Measurements from ENCODE around the gene LOXL1. TPM values are rescaled to one million over a fixed set of nuclear protein-coding genes. Genes with fewer than 3 reads are reported as not detected.

LOXL1 gene
- total and polyA plus RNA-seq, 2 of the 4 experiments (the other 2 are of a cell fraction) = 148 to 332 TPM

DNA sequence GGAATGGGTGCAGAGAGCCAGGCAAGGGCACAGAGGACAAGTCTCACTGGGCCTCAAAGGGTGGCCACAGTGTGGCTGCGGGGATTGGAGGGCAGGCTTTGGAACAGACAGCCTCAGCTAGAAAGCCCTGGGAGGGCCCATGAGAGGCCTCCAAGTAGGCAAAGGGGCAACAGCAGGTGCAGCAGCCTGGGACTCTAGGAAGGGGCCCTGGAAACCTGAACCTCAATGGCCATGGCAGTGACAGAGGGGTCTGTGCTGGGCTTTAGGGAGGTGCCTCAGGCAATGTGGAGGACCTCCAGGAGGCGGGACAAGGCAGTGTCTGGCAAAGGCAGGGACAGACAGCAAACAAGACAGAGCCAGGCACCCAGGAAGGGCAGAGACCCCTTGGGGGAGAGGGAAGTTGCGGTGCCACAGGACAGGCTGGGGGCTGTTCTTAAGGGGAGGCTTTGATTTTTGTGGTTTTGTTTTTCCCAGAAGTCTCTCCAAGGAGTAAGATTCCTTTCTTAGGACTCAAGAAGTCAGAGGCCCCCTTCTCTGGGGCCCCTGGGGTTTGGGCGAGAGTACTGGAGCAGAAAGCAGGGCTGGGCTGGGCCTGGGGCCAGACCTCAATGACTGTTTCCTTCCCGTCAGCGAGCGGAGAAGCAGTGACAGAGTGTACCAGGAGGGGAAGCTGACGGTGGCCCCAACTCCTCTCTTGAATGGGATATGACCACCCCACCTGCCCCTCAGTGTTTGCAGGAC is 56.1 kb downstream of the LOXL1 start:
- Histone ChIP-seq H3K14ac (replicated peaks; ENCODE audit: low read depth, low read length) (peak overlapping the region; percentile 96), H3K23ac (ENCODE audit: low read depth, low read length) (peak overlapping the region; percentile 96), H4K91ac (ENCODE audit: insufficient read depth, low read depth, low read length) (peak overlapping the region; percentile 96), H3K4ac (ENCODE audit: low read depth, low read length) (peak overlapping the region; percentile 99), H2AK5ac (ENCODE audit: low read depth, low read length) (peak overlapping the region; percentile 99), H3K27me3 (ENCODE audit: control insufficient read depth, insufficient read depth, low read length) (no peaks in the 10 kb centered on the region), H2BK20ac (ENCODE audit: low read depth, low read length) (peak overlapping the region; percentile 98), H3K4me1 (ENCODE audit: control insufficient read depth, insufficient read depth, low read length) (peaks cover 38% of the 10 kb centered on the region), H3K56ac (ENCODE audit: extremely low read depth, insufficient read depth, low read length) (peak overlapping the region; percentile 68), H4K8ac (ENCODE audit: low read depth in 2 of 2, low read length in 2 of 2) (peak overlapping the region; percentile 63 to 97), H2BK15ac (ENCODE audit: low read depth, low read length) (peak overlapping the region; percentile 83; the same call in 2 of the 3 replicates), H3K4me3 (ENCODE audit: insufficient read depth, low read depth, low read length) (no peak overlapping the region), H3K4me2 (ENCODE audit: low read depth, low read length) (peak overlapping the region; percentile 66), H4K20me1 (ENCODE audit: insufficient read depth, low read length) (no peaks in the 10 kb centered on the region), H4K5ac (ENCODE audit: low read depth, low read length) (peak overlapping the region; percentile 80), H2AFZ (replicated peaks; ENCODE audit: low read length, poor library complexity) (peak overlapping the region; percentile 88), H3K9ac (ENCODE audit: low read depth, low read length) (peak overlapping the region; percentile 57), H3K18ac (ENCODE audit: low read depth, low read length) (peak overlapping the region; percentile 90), H2BK5ac (ENCODE audit: low read depth, low read length, poor library complexity, severe bottlenecking) (peak overlapping the region; percentile 98), H3K79me1 (ENCODE audit: low read depth in 1 of 2, low read length in 2 of 2) (peaks cover 0 to 8% of the 10 kb centered on the region in 2 experiments; a peak in 1 of 4 replicates), H3K9me1 (ENCODE audit: insufficient read depth, low read length) (peaks cover 27% of the 10 kb centered on the region), H3K9me3 (ENCODE audit: control insufficient read depth, insufficient read depth, low read length) (no peaks in the 10 kb centered on the region), H2AK9ac (replicated peaks; ENCODE audit: low read depth, low read length, poor library complexity) (peak overlapping the region; percentile 97), H3K27ac (ENCODE audit: insufficient read depth, low read length) (peak overlapping the region; percentile 92), H2BK120ac (ENCODE audit: low read depth, low read length) (peak overlapping the region; percentile 98), H3K36me3 (ENCODE audit: control insufficient read depth, insufficient read depth, low read length) (no peaks in the 10 kb centered on the region)
- ATAC-seq (ENCODE audit: low read depth) = peak; percentile 84
- dilution Hi-C loops (cut with HindIII; ENCODE audit: low sequenced_read_pairs, unreplicated experiment) = no loop called here
- BruUV-seq (replicated peaks) = no TSS peak
- POLR2A ChIA-PET (ENCODE audit: unreplicated experiment) = interaction anchor here (1.6 kb wide), 1 partner anchor 12 kb away, joined by 5 read pairs; the partner anchor contains the start of gene PML
- in situ Hi-C loops (cut with MboI; ENCODE audit: low sequenced_read_pairs) = no loop called here
- WGBS, 2 experiments (ENCODE audit: extremely low coverage in 2 of 2, insufficient read length in 1 of 2) = 17% methylated on average over 1 of the region's 8 CpGs; no CpG with 5 or more reads in 1 of the 2 experiments
- CTCF ChIA-PET = interaction anchor here (1.3 kb wide), 2 partner anchors 9 to 12 kb away, joined by 3 to 4 read pairs; partner anchors contain the start of gene PML
- intact Hi-C loops (cut with micrococcal nuclease) = no loop called here
- DNase-seq = peak; percentile 91
- TF ChIP-seq, protein P1, sequence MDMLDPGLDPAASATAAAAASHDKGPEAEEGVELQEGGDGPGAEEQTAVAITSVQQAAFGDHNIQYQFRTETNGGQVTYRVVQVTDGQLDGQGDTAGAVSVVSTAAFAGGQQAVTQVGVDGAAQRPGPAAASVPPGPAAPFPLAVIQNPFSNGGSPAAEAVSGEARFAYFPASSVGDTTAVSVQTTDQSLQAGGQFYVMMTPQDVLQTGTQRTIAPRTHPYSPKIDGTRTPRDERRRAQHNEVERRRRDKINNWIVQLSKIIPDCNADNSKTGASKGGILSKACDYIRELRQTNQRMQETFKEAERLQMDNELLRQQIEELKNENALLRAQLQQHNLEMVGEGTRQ (IDR thresholded peaks at IDR 0.05; ENCODE audit: low read depth, low read length) = no peak
- TF ChIP-seq, protein P2, sequence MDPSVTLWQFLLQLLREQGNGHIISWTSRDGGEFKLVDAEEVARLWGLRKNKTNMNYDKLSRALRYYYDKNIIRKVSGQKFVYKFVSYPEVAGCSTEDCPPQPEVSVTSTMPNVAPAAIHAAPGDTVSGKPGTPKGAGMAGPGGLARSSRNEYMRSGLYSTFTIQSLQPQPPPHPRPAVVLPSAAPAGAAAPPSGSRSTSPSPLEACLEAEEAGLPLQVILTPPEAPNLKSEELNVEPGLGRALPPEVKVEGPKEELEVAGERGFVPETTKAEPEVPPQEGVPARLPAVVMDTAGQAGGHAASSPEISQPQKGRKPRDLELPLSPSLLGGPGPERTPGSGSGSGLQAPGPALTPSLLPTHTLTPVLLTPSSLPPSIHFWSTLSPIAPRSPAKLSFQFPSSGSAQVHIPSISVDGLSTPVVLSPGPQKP (IDR thresholded peaks at IDR 0.05; ENCODE audit: borderline replicate concordance, low read depth, low read length) = no peak
- peak; percentile 64; the same call in 1 of the 2 replicates for TF ChIP-seq POLR2A (IDR thresholded peaks at IDR 0.05; ENCODE audit: low read depth, low read length)
- peak; percentile 38; the same call in 1 of the 2 replicates for TF ChIP-seq FOS (IDR thresholded peaks at IDR 0.05; ENCODE audit: low read depth, low read length)
- TF ChIP-seq RCOR1 (IDR thresholded peaks at IDR 0.05; ENCODE audit: insufficient replicate concordance, low read length) = no peak
- no peak for TF ChIP-seq MXI1 (IDR thresholded peaks at IDR 0.05; ENCODE audit: borderline replicate concordance, low read depth, low read length)
- no peak for TF ChIP-seq CEBPB (IDR thresholded peaks at IDR 0.05; ENCODE audit: low read depth, low read length)
- TF ChIP-seq CHD1 (IDR thresholded peaks at IDR 0.05; ENCODE audit: low read depth, low read length) = no peak
- no peak for TF ChIP-seq RAD21 (IDR thresholded peaks at IDR 0.05; ENCODE audit: low read length)
- TF ChIP-seq NFE2L2 (IDR thresholded peaks at IDR 0.05; ENCODE audit: low read depth, low read length) = no peak
- no peak for TF ChIP-seq BHLHE40 (IDR thresholded peaks at IDR 0.05; ENCODE audit: low read depth, low read length)
- peak; percentile 49; the same call in 1 of the 2 replicates for TF ChIP-seq MAZ (IDR thresholded peaks at IDR 0.05; ENCODE audit: borderline replicate concordance, low read depth, low read length)
- TF ChIP-seq SMC3 (IDR thresholded peaks at IDR 0.05; ENCODE audit: low read depth, low read length) = no peak
- TF ChIP-seq RFX5 (IDR thresholded peaks at IDR 0.05; ENCODE audit: low read depth, low read length) = no peak
